ACC112 (cell line): ENCODE results near the gene CIAO2B.
"Not testable (repeated sequence)": the region's sequence is repeated elsewhere in the genome, so short reads cannot be mapped to it uniquely, and the experiment has no call there.

Source experiments
- H2AFZ ChIP-seq: fragments of 200-600 bp; sonication (generic); one replicate; pipeline ENCODE4 v1.6.0; 2017; ENCODE audit warnings: antibody characterized with exemption, low read length; ENCODE audit not compliant: unreplicated experiment
- H3K27ac ChIP-seq: fragments of 200-600 bp; sonication (generic); 2 replicates; pipeline ENCODE4 v1.5.1; 2014; ENCODE audit warnings: low read depth, mild to moderate bottlenecking, antibody characterized with exemption, low read length, moderate library complexity
- H3K27me3 ChIP-seq: fragments of 200-600 bp; sonication (generic); 2 replicates; pipeline ENCODE4 v1.6.1; 2014; ENCODE audit warnings: mild to moderate bottlenecking, antibody characterized with exemption, low read length, moderate library complexity, mixed read lengths; ENCODE audit not compliant: insufficient read depth
- H3K36me3 ChIP-seq: fragments of 200-600 bp; sonication (generic); 2 replicates; pipeline ENCODE4 v1.6.1; 2016; ENCODE audit warnings: mild to moderate bottlenecking, antibody characterized with exemption, low read length, moderate library complexity, mixed read lengths; ENCODE audit not compliant: insufficient read depth
- H3K4me1 ChIP-seq: fragments of 200-600 bp; sonication (generic); one replicate; pipeline ENCODE4 v1.6.1; 2016; ENCODE audit warnings: low read length, mixed read lengths; ENCODE audit not compliant: insufficient read depth, unreplicated experiment, control insufficient read depth
- H3K4me3 ChIP-seq: fragments of 200-600 bp; sonication (generic); 2 replicates; pipeline ENCODE4 v1.5.1; 2014; ENCODE audit warnings: mild to moderate bottlenecking, low read depth, low read length
- H3K79me2 ChIP-seq: fragments of 200-600 bp; sonication (generic); one replicate; pipeline ENCODE4 v1.6.0; 2016; ENCODE audit warnings: low read length; ENCODE audit not compliant: control insufficient read depth, unreplicated experiment, insufficient read depth

Gene CIAO2B

GRCh38 chr16:66970775-66971720, 36.8 kb upstream of the CIAO2B start:
- no peaks in the 10 kb centered on the region for H3K36me3 ChIP-seq
- H3K4me3 ChIP-seq, result no peak overlapping the region
- H3K27me3 ChIP-seq, result no peaks in the 10 kb centered on the region
- peaks cover 4% of the 10 kb centered on the region for H3K4me1 ChIP-seq
- no peak overlapping the region for H2AFZ ChIP-seq
- no peaks in the 10 kb centered on the region for H3K79me2 ChIP-seq
- no peak overlapping the region for H3K27ac ChIP-seq

GRCh38 chr16:66968847-66969246, 34.6 kb upstream of the CIAO2B start:
- no peaks in the 10 kb centered on the region for H3K36me3 ChIP-seq
- no peaks in the 10 kb centered on the region for H3K27me3 ChIP-seq
- no peaks in the 10 kb centered on the region for H3K79me2 ChIP-seq
- no peak overlapping the region for H3K4me3 ChIP-seq
- no peak overlapping the region for H2AFZ ChIP-seq
- H3K4me1 ChIP-seq, result peaks cover 4% of the 10 kb centered on the region
- no peak overlapping the region for H3K27ac ChIP-seq

GRCh38 chr16:66964049-66964448, 29.8 kb upstream of the CIAO2B start:
- H3K4me3 ChIP-seq, result no peak overlapping the region
- H2AFZ ChIP-seq, result no peak overlapping the region
- H3K36me3 ChIP-seq, result no peaks in the 10 kb centered on the region
- H3K27me3 ChIP-seq, result no peaks in the 10 kb centered on the region
- no peak overlapping the region for H3K27ac ChIP-seq
- no peaks in the 10 kb centered on the region for H3K4me1 ChIP-seq
- no peaks in the 10 kb centered on the region for H3K79me2 ChIP-seq

GRCh38 chr16:66961914-66962313, 27.7 kb upstream of the CIAO2B start:
- no peak overlapping the region for H3K4me3 ChIP-seq
- H3K27ac ChIP-seq, result no peak overlapping the region
- H3K27me3 ChIP-seq, result peaks cover 3% of the 10 kb centered on the region; the same call in 1 of the 2 replicates
- H2AFZ ChIP-seq, result no peak overlapping the region
- no peaks in the 10 kb centered on the region for H3K79me2 ChIP-seq
- H3K36me3 ChIP-seq, result no peaks in the 10 kb centered on the region
- H3K4me1 ChIP-seq, result no peaks in the 10 kb centered on the region

GRCh38 chr16:66961065-66961744, 27.0 kb upstream of the CIAO2B start, which contains the start of gene CES3:
CES3 (plus strand) TSS chr16:66961266; CDS start chr16:66961308, 42 bp downstream.
- Histone ChIP-seq H3K79me2 (no peaks in the 10 kb centered on the region), H3K27ac (no peak within 1 kb of the TSS), H3K4me1 (no peaks in the 10 kb centered on the region), H3K36me3 (no peaks in the 10 kb centered on the region), H3K4me3 (no peak within 1 kb of the TSS), H3K27me3 (peaks cover 3% of the 10 kb centered on the region; the same call in 1 of the 2 replicates), H2AFZ (no peak within 1 kb of the TSS)

GRCh38 chr16:66960270-66960669, 26.1 kb upstream of the CIAO2B start:
- H2AFZ ChIP-seq, result no peak overlapping the region
- H3K27ac ChIP-seq, result no peak overlapping the region
- H3K79me2 ChIP-seq, result no peaks in the 10 kb centered on the region
- H3K4me1 ChIP-seq, result no peaks in the 10 kb centered on the region
- H3K27me3 ChIP-seq, result peaks cover 3% of the 10 kb centered on the region; the same call in 1 of the 2 replicates
- H3K36me3 ChIP-seq, result no peaks in the 10 kb centered on the region
- no peak overlapping the region for H3K4me3 ChIP-seq

GRCh38 chr16:66959704-66960161, 25.5 kb upstream of the CIAO2B start:
- Histone ChIP-seq H3K27me3 (peaks cover 3% of the 10 kb centered on the region; the same call in 1 of the 2 replicates), H2AFZ (no peak overlapping the region), H3K79me2 (no peaks in the 10 kb centered on the region), H3K27ac (no peak overlapping the region), H3K4me1 (no peaks in the 10 kb centered on the region), H3K36me3 (no peaks in the 10 kb centered on the region), H3K4me3 (no peak overlapping the region)

GRCh38 chr16:66958857-66959703, 24.9 kb upstream of the CIAO2B start:
- Histone ChIP-seq H3K27ac (no peak overlapping the region), H2AFZ (no peak overlapping the region), H3K36me3 (no peaks in the 10 kb centered on the region), H3K4me3 (no peak overlapping the region), H3K27me3 (peaks cover 3% of the 10 kb centered on the region; the same call in 1 of the 2 replicates), H3K4me1 (no peaks in the 10 kb centered on the region), H3K79me2 (no peaks in the 10 kb centered on the region)

- H3K36me3 ChIP-seq, H3K79me2 ChIP-seq, H3K27ac ChIP-seq, H3K4me1 ChIP-seq, H3K4me3 ChIP-seq, H2AFZ ChIP-seq, H3K27me3 ChIP-seq: not testable (repeated sequence)
Observed at GRCh38 chr16:66956154-66956457, 21.9 kb upstream of the CIAO2B start.

- not testable (repeated sequence) for H3K4me3 ChIP-seq, H3K36me3 ChIP-seq, H2AFZ ChIP-seq, H3K79me2 ChIP-seq, H3K27ac ChIP-seq, H3K27me3 ChIP-seq, H3K4me1 ChIP-seq
Observed at GRCh38 chr16:66955363-66956153, 21.4 kb upstream of the CIAO2B start.
